ENCODE data around the gene SLC7A9.

The SLC7A9 gene

GRCh38 chr19:32812571-32812970, 57.0 kb downstream of the SLC7A9 start:
- Mint-ChIP-seq H3K36me3 (ENCODE audit: low read depth) (no peaks in the 10 kb centered on the region), H3K4me3 (no peak overlapping the region), H3K9me3 (no peaks in the 10 kb centered on the region), H3K27ac (no peak overlapping the region), H3K27me3 (ENCODE audit: low read depth, poor library complexity) (peaks cover 2% of the 10 kb centered on the region), H3K4me1 (peaks cover 32% of the 10 kb centered on the region)
- DNase-seq: no peak
- TF ChIP-seq, protein P1, sequence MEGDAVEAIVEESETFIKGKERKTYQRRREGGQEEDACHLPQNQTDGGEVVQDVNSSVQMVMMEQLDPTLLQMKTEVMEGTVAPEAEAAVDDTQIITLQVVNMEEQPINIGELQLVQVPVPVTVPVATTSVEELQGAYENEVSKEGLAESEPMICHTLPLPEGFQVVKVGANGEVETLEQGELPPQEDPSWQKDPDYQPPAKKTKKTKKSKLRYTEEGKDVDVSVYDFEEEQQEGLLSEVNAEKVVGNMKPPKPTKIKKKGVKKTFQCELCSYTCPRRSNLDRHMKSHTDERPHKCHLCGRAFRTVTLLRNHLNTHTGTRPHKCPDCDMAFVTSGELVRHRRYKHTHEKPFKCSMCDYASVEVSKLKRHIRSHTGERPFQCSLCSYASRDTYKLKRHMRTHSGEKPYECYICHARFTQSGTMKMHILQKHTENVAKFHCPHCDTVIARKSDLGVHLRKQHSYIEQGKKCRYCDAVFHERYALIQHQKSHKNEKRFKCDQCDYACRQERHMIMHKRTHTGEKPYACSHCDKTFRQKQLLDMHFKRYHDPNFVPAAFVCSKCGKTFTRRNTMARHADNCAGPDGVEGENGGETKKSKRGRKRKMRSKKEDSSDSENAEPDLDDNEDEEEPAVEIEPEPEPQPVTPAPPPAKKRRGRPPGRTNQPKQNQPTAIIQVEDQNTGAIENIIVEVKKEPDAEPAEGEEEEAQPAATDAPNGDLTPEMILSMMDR (IDR thresholded peaks at IDR 0.05): no peak

DNA sequence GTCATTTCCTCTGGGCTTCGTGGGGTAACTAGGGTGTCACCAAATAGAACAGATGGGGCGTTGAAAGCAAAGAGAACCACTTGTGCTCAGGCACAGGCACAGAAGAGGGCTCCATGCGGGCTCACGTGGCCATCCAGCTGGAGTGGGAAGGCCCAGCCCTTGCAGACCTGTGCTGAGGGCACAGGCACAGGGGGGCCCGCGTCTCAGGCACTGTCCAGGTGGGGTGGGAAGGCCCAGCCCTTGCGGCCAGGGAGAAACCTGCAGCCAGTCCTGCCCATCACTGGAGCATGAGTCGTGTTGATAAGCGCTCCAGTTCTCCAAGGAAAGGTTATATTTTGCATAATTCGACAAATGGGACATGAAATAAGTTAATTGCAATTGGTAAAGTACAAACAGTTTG, 57.5 kb downstream of the SLC7A9 start:
- Mint-ChIP-seq H3K4me1 (peaks cover 27% of the 10 kb centered on the region), H3K9me3 (no peaks in the 10 kb centered on the region), H3K4me3 (no peak overlapping the region), H3K36me3 (ENCODE audit: low read depth) (no peaks in the 10 kb centered on the region), H3K27me3 (ENCODE audit: low read depth, poor library complexity) (peaks cover 2% of the 10 kb centered on the region), H3K27ac (peak overlapping the region; percentile 9)
- no peak for DNase-seq
- TF ChIP-seq, protein P1 (IDR thresholded peaks at IDR 0.05): no peak

DNA sequence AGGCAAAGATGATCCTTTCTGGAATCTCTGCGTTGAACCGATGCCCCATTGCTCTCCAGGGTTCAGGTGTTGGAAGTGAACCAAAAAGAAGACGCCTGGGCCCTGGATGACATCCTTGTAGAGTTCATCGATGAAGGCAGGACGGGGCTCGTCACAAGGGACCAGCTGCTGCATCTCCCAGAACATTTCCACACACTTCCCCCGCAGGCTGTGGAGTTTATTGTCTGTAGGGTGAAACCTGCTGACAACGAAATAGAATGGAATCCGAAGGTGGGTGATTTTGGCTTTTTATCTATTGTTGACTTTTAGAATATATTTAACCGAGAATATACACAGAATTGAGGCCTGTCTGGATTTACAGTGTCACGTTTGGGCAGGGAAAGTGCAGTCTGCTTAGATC, 58.4 kb downstream of the SLC7A9 start:
- Mint-ChIP-seq H3K9me3 (no peaks in the 10 kb centered on the region), H3K27ac (no peak overlapping the region), H3K27me3 (ENCODE audit: low read depth, poor library complexity) (peaks cover 2% of the 10 kb centered on the region), H3K36me3 (ENCODE audit: low read depth) (no peaks in the 10 kb centered on the region), H3K4me1 (peaks cover 21% of the 10 kb centered on the region), H3K4me3 (no peak overlapping the region)
- DNase-seq: no peak
- TF ChIP-seq, protein P1 (IDR thresholded peaks at IDR 0.05): no peak

DNA sequence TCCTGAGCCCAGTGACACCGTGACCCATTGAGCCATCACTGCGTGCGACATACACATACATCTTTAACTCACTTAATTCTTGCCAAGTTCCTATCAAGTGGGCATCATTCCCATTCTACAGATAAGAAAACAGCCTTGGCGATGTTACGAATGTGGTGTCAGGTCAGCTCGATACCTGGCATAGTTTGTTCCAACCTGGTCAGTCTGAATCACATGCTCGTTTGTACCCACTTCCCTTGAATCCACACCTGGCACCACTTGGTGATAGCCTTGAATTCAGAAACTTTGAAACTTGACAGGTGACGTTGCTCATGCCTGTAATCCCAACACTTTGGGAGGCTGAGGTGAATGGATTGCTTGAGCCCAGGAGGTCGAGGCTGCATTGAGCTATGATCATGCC, 59.1 kb downstream of the SLC7A9 start:
- Mint-ChIP-seq H3K27me3 (ENCODE audit: low read depth, poor library complexity) (peaks cover 2% of the 10 kb centered on the region), H3K4me1 (peaks cover 21% of the 10 kb centered on the region)

DNA sequence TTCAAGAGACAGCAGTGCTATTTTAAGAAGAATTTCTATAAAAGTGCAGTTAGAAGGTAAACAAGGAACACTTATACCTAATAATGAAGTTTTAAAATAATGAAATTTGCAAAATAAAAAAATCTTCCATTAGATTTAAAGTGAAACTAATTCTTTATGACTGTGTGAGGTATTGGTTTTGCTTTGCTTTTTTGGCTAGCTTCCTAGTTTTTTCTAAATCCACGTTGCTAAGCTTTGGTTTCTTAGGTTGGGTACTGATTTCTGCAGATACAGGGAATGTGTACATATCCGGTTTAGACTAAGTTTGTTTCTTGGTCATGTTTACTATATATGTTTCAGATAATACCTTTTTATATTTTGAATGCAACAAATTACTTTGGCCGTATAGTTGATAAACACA, 59.8 kb downstream of the SLC7A9 start:
- peaks cover 21% of the 10 kb centered on the region for H3K4me1 Mint-ChIP-seq
- H3K36me3 Mint-ChIP-seq (ENCODE audit: low read depth): no peaks in the 10 kb centered on the region
- TF ChIP-seq, protein P1 (IDR thresholded peaks at IDR 0.05): no peak
- no peak for DNase-seq
- H3K27ac Mint-ChIP-seq: no peak overlapping the region
- peaks cover 2% of the 10 kb centered on the region for H3K27me3 Mint-ChIP-seq (ENCODE audit: low read depth, poor library complexity)
- no peaks in the 10 kb centered on the region for H3K9me3 Mint-ChIP-seq
- no peak overlapping the region for H3K4me3 Mint-ChIP-seq

More for the DNA sequence above, 59.1 kb downstream of the SLC7A9 start:
- no peak for DNase-seq
- no peak overlapping the region for H3K27ac Mint-ChIP-seq
- TF ChIP-seq, protein P1 (IDR thresholded peaks at IDR 0.05): no peak
- no peak overlapping the region for H3K4me3 Mint-ChIP-seq
- no peaks in the 10 kb centered on the region for H3K9me3 Mint-ChIP-seq
- H3K36me3 Mint-ChIP-seq (ENCODE audit: low read depth): no peaks in the 10 kb centered on the region

- Mint-ChIP-seq H3K9me3 (no peaks in the 10 kb centered on the region), H3K36me3 (ENCODE audit: low read depth) (no peaks in the 10 kb centered on the region), H3K27me3 (ENCODE audit: low read depth, poor library complexity) (peaks cover 2% of the 10 kb centered on the region), H3K4me3 (no peak overlapping the region), H3K27ac (peak overlapping the region; percentile 41), H3K4me1 (peaks cover 17% of the 10 kb centered on the region)
- no peak for DNase-seq
- TF ChIP-seq, protein P1 (IDR thresholded peaks at IDR 0.05): no peak
Measured at GRCh38 chr19:32809254-32809653, 60.3 kb downstream of the SLC7A9 start.

Data from nephron progenitor cell (in vitro differentiated cells).